Measurements from ENCODE around the gene PPM1H.
A peak's percentile ranks its signal among the peaks of the same experiment; 100 is the strongest.

Gene PPM1H

GRCh38 chr12:62714774-62715721, 219.9 kb downstream of the PPM1H start:
- ChIA-PET CTCF (no interaction called here), POLR2A (no interaction called here)
- H3K27ac ChIP-seq (ENCODE audit: extremely low read depth, low read depth, low read length): no peak overlapping the region
- TF ChIP-seq ZNF223 (tag by site-specific recombination; IDR thresholded peaks at IDR 0.05): no peak
- no peak for TF ChIP-seq ELK4 (IDR thresholded peaks at IDR 0.05; ENCODE audit: borderline replicate concordance, low read depth, low read length)
- no peak for TF ChIP-seq PBX3 (CRISPR knock-in tag; IDR thresholded peaks at IDR 0.05)
- no peak for TF ChIP-seq ZNF830 (tag by site-specific recombination; IDR thresholded peaks at IDR 0.05; ENCODE audit: low read depth)
- no peak for TF ChIP-seq SP2 (tag by site-specific recombination; IDR thresholded peaks at IDR 0.05)
- TF ChIP-seq BCL11A (tag by site-specific recombination; IDR thresholded peaks at IDR 0.05; ENCODE audit: low read depth): no peak
- TF ChIP-seq ZNF488 (tag by site-specific recombination; IDR thresholded peaks at IDR 0.05): no peak
- no peak for TF ChIP-seq ZNF404 (tag by site-specific recombination; IDR thresholded peaks at IDR 0.05)
- no peaks in the 10 kb centered on the region for H3K4me1 ChIP-seq (ENCODE audit: control insufficient read depth, insufficient read depth, low read length)
- H3K36me3 ChIP-seq (ENCODE audit: control insufficient read depth in 2 of 2, insufficient read depth in 1 of 2, low read length in 2 of 2): peaks cover 0 to 10% of the 10 kb centered on the region in 2 experiments; a peak in 1 of 3 replicates
- H3K4me3 ChIP-seq (ENCODE audit: low read depth, low read length): no peak overlapping the region
- no peaks in the 10 kb centered on the region for H3K9me3 ChIP-seq (ENCODE audit: control insufficient read depth, insufficient read depth, low read depth, low read length)

- ChIA-PET POLR2A (no interaction called here), CTCF (no interaction called here)
- H3K27ac ChIP-seq (ENCODE audit: extremely low read depth, low read depth, low read length): no peak overlapping the region
- no peak overlapping the region for H3K4me3 ChIP-seq (ENCODE audit: low read depth, low read length)
- TF ChIP-seq GLIS1 (tag by site-specific recombination; IDR thresholded peaks at IDR 0.05): peak; percentile 10; the same call in 1 of the 2 replicates
- TF ChIP-seq SETDB1 (IDR thresholded peaks at IDR 0.05; ENCODE audit: insufficient read length, low read length): no peak
- no peak for TF ChIP-seq CTCF (tag by site-specific recombination; IDR thresholded peaks at IDR 0.05)
- peaks cover 0 to 3% of the 10 kb centered on the region in 2 experiments; a peak in 1 of 3 replicates for H3K36me3 ChIP-seq (ENCODE audit: control insufficient read depth in 2 of 2, insufficient read depth in 1 of 2, low read length in 2 of 2)
- no peaks in the 10 kb centered on the region for H3K4me1 ChIP-seq (ENCODE audit: control insufficient read depth, insufficient read depth, low read length)
- no peaks in the 10 kb centered on the region for H3K9me3 ChIP-seq (ENCODE audit: control insufficient read depth, insufficient read depth, low read depth, low read length)
Measured at GRCh38 chr12:62714181-62714773, 220.7 kb downstream of the PPM1H start.

GRCh38 chr12:62713723-62714122, 221.2 kb downstream of the PPM1H start:
- TF ChIP-seq ZNF2 (tag by site-specific recombination; IDR thresholded peaks at IDR 0.05) (no peak), ZNF292 (tag by site-specific recombination; IDR thresholded peaks at IDR 0.05; ENCODE audit: borderline replicate concordance, low read depth) (no peak), ZNF350 (tag by site-specific recombination; IDR thresholded peaks at IDR 0.05) (no peak), HOXA7 (CRISPR knock-in tag; IDR thresholded peaks at IDR 0.05; ENCODE audit: borderline replicate concordance) (no peak), ZNF449 (tag by site-specific recombination; IDR thresholded peaks at IDR 0.05) (no peak), ZBTB21 (tag by site-specific recombination; IDR thresholded peaks at IDR 0.05) (no peak)
- H3K9me3 ChIP-seq (ENCODE audit: control insufficient read depth, insufficient read depth, low read depth, low read length): no peaks in the 10 kb centered on the region
- no peaks in the 10 kb centered on the region for H3K4me1 ChIP-seq (ENCODE audit: control insufficient read depth, insufficient read depth, low read length)
- H3K4me3 ChIP-seq (ENCODE audit: low read depth, low read length): no peak overlapping the region
- CTCF ChIA-PET: interaction anchor here (0.6 kb wide), 2 partner anchors 136 to 372 kb away, joined by 4 to 5 read pairs; no protein-coding TSS in a partner anchor
- no peak overlapping the region for H3K27ac ChIP-seq (ENCODE audit: extremely low read depth, low read depth, low read length)
- no peaks in the 10 kb centered on the region for H3K36me3 ChIP-seq (ENCODE audit: control insufficient read depth in 2 of 2, insufficient read depth in 1 of 2, low read length in 2 of 2)
- POLR2A ChIA-PET: no interaction called here
